GM18498 (cell line): Measurements from ENCODE around the gene C1QL2.

Experiments used
- ATAC-seq: cut with Tn5 transposase; IDR thresholded peaks from one replicate; pipeline ENCODE4 v1.9.1; 2021; ENCODE audit warnings: mild to moderate bottlenecking, moderate library complexity; ENCODE audit not compliant: unreplicated experiment

Gene C1QL2

DNA sequence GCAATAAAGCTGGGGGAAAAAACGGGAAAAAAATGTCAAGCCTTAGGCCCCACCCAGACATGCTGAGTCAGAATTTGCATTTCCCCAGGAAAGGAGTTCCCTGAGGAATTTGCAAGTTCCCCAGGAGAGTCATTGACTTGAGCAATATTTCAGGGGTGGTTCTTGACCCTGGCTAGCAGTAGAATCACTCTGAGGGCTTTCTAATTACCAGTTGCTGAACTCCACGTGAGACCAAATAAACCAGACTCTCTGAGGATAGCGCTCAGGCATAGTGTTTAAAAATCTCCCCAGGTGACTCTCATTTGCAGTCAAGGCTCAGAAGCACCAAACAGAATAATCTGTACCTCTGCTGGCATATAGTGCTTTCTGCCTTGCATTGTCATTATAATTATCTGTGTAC lies 48.7 kb downstream of the C1QL2 start:
- ATAC-seq = no peak

DNA sequence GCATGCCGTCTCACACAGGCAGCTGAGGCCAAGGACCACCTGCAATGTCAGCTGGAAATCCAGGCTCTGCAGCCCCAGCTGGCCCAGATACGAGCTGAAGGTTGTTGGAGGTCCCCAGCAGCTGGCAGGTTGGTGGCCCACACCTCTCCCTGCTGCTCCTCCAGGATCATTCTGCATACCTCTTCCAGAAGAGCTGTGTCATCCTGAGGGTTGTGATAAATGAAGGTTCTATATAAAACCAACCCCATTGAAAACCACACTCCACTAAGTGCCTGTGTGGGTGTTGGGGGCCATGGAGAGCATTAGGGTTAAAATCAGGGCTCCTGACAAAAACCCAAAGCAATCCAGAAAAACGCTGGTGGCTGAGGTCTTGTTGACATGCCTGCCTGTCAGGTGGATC lies 50.4 kb downstream of the C1QL2 start:
- no peak for ATAC-seq

DNA sequence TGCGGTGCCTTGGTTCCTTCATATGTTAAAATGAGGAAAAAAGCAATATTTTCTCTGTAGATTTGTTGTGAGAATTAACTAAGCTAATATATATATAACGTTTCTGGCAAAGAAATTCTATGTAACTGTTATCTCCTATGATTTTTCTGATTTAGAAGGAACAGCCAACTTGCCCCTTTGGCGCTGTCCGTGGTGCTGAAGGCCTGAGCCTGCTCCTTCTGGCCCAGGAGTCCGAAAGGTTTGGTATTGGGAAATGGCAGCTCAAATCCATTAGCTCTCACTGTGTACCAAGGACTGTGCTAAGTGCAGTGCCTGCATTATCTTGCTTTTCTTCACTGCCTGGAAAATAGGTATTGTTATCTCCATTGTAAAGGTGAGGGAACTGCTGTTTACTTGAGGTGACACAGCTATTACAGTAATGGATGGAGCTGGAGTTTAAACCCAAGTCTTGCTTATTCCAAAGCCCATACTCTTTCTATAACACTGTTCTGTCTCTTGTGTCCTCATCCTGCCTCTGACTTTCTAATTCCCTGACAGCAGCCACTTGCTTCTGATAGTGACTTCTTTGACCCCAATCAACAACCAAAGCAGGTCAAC lies 52.2 kb downstream of the C1QL2 start:
- no peak for ATAC-seq
